CD4-positive, alpha-beta memory T cell (primary cell): Measurements from ENCODE around the gene OR4M1. TPM values are rescaled to one million over a fixed set of nuclear protein-coding genes. Genes with fewer than 3 reads are reported as not detected.
"Not testable (repeated sequence)": the region's sequence is repeated elsewhere in the genome, so short reads cannot be mapped to it uniquely, and the experiment has no call there.

ENCODE experiments used
- CTCF ChIA-PET: fragments of 350-600 bp; sonication (Branson Sonifier 250); formaldehyde crosslinking; loops from one replicate; lab custom pipeline; 2021; ENCODE audit warnings: inconsistent platforms; ENCODE audit not compliant: partially characterized antibody; lab: Charles Lee
- POLR2A ChIA-PET: fragments of 350-600 bp; sonication (Branson Sonifier 250); formaldehyde crosslinking; loops from one replicate; lab custom pipeline; 2021; ENCODE audit not compliant: partially characterized antibody; lab: Charles Lee
- DNase-seq, 5 donors: peaks; one replicate each; pipeline versions ENCODE4 v3.0.0 to v3.0.0-alpha.2; 2020 to 2022; ENCODE audit warnings: mixed read lengths in 1 of 5
- H3K27ac ChIP-seq: one replicate; pipeline ENCODE4 v1.7.0; 2013; ENCODE audit warnings: low read depth, low read length
- H3K27me3 ChIP-seq: 2 replicates; pipeline ENCODE4 v1.7.0; 2013; ENCODE audit warnings: mild to moderate bottlenecking, low read length, moderate library complexity; ENCODE audit not compliant: insufficient read depth
- H3K36me3 ChIP-seq: 2 replicates; pipeline ENCODE4 v1.7.0; 2013; ENCODE audit warnings: mild to moderate bottlenecking, low read length, moderate library complexity; ENCODE audit not compliant: insufficient read depth
- H3K4me1 ChIP-seq: 2 replicates; pipeline ENCODE4 v1.7.0; 2013; ENCODE audit warnings: mild to moderate bottlenecking, low read length, moderate library complexity; ENCODE audit not compliant: insufficient read depth
- H3K4me3 ChIP-seq, 2 donors: one replicate each; pipeline ENCODE4 v1.7.0; 2013; ENCODE audit warnings: low read length in 2 of 2, mild to moderate bottlenecking in 1 of 2
- H3K9me3 ChIP-seq, 2 donors: one replicate each; pipeline ENCODE4 v1.7.0; 2013; ENCODE audit warnings: low read length in 2 of 2, control low read depth in 1 of 2; ENCODE audit not compliant: control insufficient read depth in 1 of 2
- H3K27ac Mint-ChIP-seq, 7 donors: one replicate each; pipeline ENCODE4 v1.8.0; 2020 to 2021; ENCODE audit warnings: mixed read lengths in 7 of 7, mild to moderate bottlenecking in 6 of 7, inconsistent platforms in 3 of 7, moderate library complexity in 3 of 7
- H3K27me3 Mint-ChIP-seq, 2 donors: one replicate each; pipeline ENCODE4 v1.8.0; 2020 to 2021; ENCODE audit warnings: mixed read lengths in 2 of 2
- H3K36me3 Mint-ChIP-seq, 2 donors: one replicate each; pipeline ENCODE4 v1.8.0; 2020 to 2021; ENCODE audit warnings: mixed read lengths in 2 of 2, inconsistent platforms in 1 of 2, mild to moderate bottlenecking in 1 of 2
- H3K4me1 Mint-ChIP-seq, 4 donors: one replicate each; pipeline ENCODE4 v1.8.0; 2020 to 2021; ENCODE audit warnings: mixed read lengths in 4 of 4, mild to moderate bottlenecking in 1 of 4
- H3K4me3 Mint-ChIP-seq, 8 donors: one replicate each; pipeline ENCODE4 v1.8.0; 2020 to 2021; ENCODE audit warnings: mixed read lengths in 8 of 8, mild to moderate bottlenecking in 7 of 8, moderate library complexity in 6 of 8, inconsistent platforms in 3 of 8
- H3K9me3 Mint-ChIP-seq, 8 donors: one replicate each; pipeline ENCODE4 v1.8.0; 2020 to 2021; ENCODE audit warnings: mixed read lengths in 8 of 8, mild to moderate bottlenecking in 5 of 8, inconsistent platforms in 3 of 8, moderate library complexity in 1 of 8
- intact Hi-C: fragments of 100-400 bp; cut with micrococcal nuclease; formaldehyde crosslinking; loops from one replicate; pipeline ENCODE4 v1.15.1; 2023
- polyA plus RNA-seq, 2 donors: library from polyadenylated mRNA; unstranded; fragments of 300-500 nt; fragmentation: Illumina TruSeq; gene quantifications; one replicate each; pipeline ENCODE4 v1.2.3, GENCODE V29; 2021
- total RNA-seq, 2 experiments: library from RNA; stranded (reverse); gene quantifications; one replicate each; pipeline ENCODE4 v1.2.3, GENCODE V29; 2021

OR4M1 gene
- total and polyA plus RNA-seq, 4 experiments from 2014 or later = not detected

- H3K4me3 Mint-ChIP-seq = no peak overlapping the region
- Histone ChIP-seq H3K4me3 (no peak overlapping the region), H3K9me3 (no peaks in the 10 kb centered on the region), H3K27me3 (no peaks in the 10 kb centered on the region), H3K36me3 (no peaks in the 10 kb centered on the region), H3K27ac (no peak overlapping the region), H3K4me1 (no peaks in the 10 kb centered on the region)
- intact Hi-C loops = no loop called here
- no peaks in the 10 kb centered on the region for H3K36me3 Mint-ChIP-seq
- CTCF ChIA-PET = no interaction called here
- H3K27me3 Mint-ChIP-seq = peaks cover 2% of the 10 kb centered on the region in 2 donors
- H3K9me3 Mint-ChIP-seq = peaks cover 3 to 15% (median 8%) of the 10 kb centered on the region in 8 donors
- H3K27ac Mint-ChIP-seq = no peak overlapping the region
- no peaks in the 10 kb centered on the region for H3K4me1 Mint-ChIP-seq
- DNase-seq = no peak
- POLR2A ChIA-PET = no interaction called here
Measured at GRCh38 chr14:19823765-19824164, 50.5 kb downstream of the OR4M1 start.

DNA sequence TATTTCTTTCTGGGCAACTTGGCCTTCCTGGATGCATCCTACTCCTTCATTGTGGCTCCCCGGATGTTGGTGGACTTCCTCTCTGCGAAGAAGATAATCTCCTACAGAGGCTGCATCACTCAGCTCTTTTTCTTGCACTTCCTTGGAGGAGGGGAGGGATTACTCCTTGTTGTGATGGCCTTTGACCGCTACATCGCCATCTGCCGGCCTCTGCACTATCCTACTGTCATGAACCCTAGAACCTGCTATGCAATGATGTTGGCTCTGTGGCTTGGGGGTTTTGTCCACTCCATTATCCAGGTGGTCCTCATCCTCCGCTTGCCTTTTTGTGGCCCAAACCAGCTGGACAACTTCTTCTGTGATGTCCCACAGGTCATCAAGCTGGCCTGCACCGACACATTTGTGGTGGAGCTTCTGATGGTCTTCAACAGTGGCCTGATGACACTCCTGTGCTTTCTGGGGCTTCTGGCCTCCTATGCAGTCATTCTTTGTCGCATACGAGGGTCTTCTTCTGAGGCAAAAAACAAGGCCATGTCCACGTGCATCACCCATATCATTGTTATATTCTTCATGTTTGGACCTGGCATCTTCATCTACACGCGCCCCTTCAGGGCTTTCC lies 54.4 kb downstream of the OR4M1 start:
- DNase-seq, H3K9me3 ChIP-seq, H3K27me3 Mint-ChIP-seq, intact Hi-C loops, H3K36me3 Mint-ChIP-seq, H3K4me3 ChIP-seq, H3K27me3 ChIP-seq, CTCF ChIA-PET, H3K4me1 ChIP-seq, H3K4me3 Mint-ChIP-seq, H3K27ac Mint-ChIP-seq, H3K27ac ChIP-seq, H3K9me3 Mint-ChIP-seq, H3K36me3 ChIP-seq, H3K4me1 Mint-ChIP-seq: not testable (repeated sequence)
- POLR2A ChIA-PET = interaction anchor here (0.6 kb wide), 1 partner anchor 431 kb away, joined by 5 read pairs; no protein-coding TSS in a partner anchor

DNA sequence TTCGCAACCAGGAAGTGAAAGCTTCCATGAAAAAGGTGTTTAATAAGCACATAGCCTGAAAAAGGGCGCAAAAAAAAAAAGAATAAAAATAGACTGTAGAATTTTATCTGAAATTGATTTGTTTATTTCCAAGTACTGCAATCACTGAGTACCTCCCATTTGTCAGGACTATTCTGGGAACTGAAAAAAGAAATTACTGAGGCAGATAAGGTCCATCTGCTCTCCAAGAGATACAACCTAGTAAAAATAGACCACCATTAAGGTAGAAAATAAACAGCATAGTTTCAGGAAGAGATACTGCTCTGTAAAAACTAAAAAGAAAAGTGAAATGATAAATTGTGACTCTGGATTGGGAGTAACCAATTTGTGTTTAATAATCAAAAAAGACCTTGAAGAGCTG lies 55.0 kb downstream of the OR4M1 start:
- ChIA-PET POLR2A (no interaction called here), CTCF (no interaction called here)
- no peaks in the 10 kb centered on the region for H3K9me3 ChIP-seq
- no peak for DNase-seq
- Mint-ChIP-seq H3K27ac (no peak overlapping the region), H3K9me3 (peaks cover 0 to 6% (median 0%) of the 10 kb centered on the region in 8 donors), H3K4me3 (no peak overlapping the region), H3K4me1 (no peaks in the 10 kb centered on the region), H3K27me3 (peaks cover 0 to under 1% of the 10 kb centered on the region in 2 donors), H3K36me3 (no peaks in the 10 kb centered on the region)
- H3K27me3 ChIP-seq = no peaks in the 10 kb centered on the region
- intact Hi-C loops = no loop called here
- no peaks in the 10 kb centered on the region for H3K36me3 ChIP-seq
- no peak overlapping the region for H3K4me3 ChIP-seq
- H3K4me1 ChIP-seq = no peaks in the 10 kb centered on the region
- no peak overlapping the region for H3K27ac ChIP-seq

Other genes with a start within 250 kb of the OR4M1 start
- gene OR11H2, start 59.6 kb upstream of the OR4M1 start, total RNA-seq = not detected
- not detected for gene OR11H2, start 59.6 kb upstream of the OR4M1 start, polyA plus RNA-seq
- gene OR4Q3, start 29.9 kb upstream of the OR4M1 start, total RNA-seq = not detected
- gene OR4Q3, start 29.9 kb upstream of the OR4M1 start, polyA plus RNA-seq = not detected
- gene OR4N2, start 30.3 kb downstream of the OR4M1 start, total RNA-seq = not detected
- gene OR4N2, start 30.3 kb downstream of the OR4M1 start, polyA plus RNA-seq = not detected
- not detected for gene OR4K2, start 101.6 kb downstream of the OR4M1 start, total RNA-seq
- gene OR4K2, start 101.6 kb downstream of the OR4M1 start, polyA plus RNA-seq = not detected
- gene OR4K5, start 147.1 kb downstream of the OR4M1 start, total RNA-seq = not detected
- gene OR4K5, start 147.1 kb downstream of the OR4M1 start, polyA plus RNA-seq = not detected
- gene OR4K1, start 157.4 kb downstream of the OR4M1 start, total RNA-seq = not detected
- not detected for gene OR4K1, start 157.4 kb downstream of the OR4M1 start, polyA plus RNA-seq
- not detected for gene OR4K15, start 202.1 kb downstream of the OR4M1 start, total RNA-seq
- not detected for gene OR4K15, start 202.1 kb downstream of the OR4M1 start, polyA plus RNA-seq
- gene OR4Q2, start 228.7 kb downstream of the OR4M1 start, total RNA-seq = not detected
- not detected for gene OR4Q2, start 228.7 kb downstream of the OR4M1 start, polyA plus RNA-seq
- not detected for gene OR4K14, start 245.8 kb downstream of the OR4M1 start, total RNA-seq
- not detected for gene OR4K14, start 245.8 kb downstream of the OR4M1 start, polyA plus RNA-seq